Measurements from ENCODE around the gene MTA1. TPM values are rescaled to one million over a fixed set of nuclear protein-coding genes. Genes with fewer than 3 reads are reported as not detected.

Gene MTA1
- total and polyA plus RNA-seq, 2 experiments from 2014 or later: 110 to 208 TPM

DNA sequence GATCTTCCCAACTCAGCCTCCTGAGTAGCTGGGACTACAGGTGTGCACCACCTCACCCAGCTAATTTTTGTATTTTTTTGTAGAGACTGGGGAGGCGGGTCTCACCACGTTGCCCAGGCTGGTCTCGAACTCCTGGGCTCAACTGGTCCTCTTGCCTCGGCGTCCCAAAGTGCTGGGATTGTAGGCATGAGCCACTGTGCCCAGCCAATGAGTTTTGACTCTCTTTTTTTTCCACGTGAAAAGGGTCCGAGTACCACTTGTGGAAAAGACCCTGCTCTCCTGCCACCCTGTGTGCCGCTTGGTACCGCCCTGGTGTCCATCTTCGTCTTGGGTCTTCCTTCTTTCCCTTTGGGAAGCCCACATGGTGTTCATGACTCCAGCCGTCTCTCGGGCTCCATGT lies 89.0 kb downstream of the MTA1 start:
- Histone ChIP-seq H3K27ac (no peak overlapping the region), H3K4me3 (no peak overlapping the region), H3K27me3 (no peaks in the 10 kb centered on the region), H3K36me3 (no peaks in the 10 kb centered on the region), H3K9me3 (ENCODE audit: low read depth) (no peaks in the 10 kb centered on the region), H3K4me1 (ENCODE audit: low read depth) (no peaks in the 10 kb centered on the region)
- TF ChIP-seq, protein P1, sequence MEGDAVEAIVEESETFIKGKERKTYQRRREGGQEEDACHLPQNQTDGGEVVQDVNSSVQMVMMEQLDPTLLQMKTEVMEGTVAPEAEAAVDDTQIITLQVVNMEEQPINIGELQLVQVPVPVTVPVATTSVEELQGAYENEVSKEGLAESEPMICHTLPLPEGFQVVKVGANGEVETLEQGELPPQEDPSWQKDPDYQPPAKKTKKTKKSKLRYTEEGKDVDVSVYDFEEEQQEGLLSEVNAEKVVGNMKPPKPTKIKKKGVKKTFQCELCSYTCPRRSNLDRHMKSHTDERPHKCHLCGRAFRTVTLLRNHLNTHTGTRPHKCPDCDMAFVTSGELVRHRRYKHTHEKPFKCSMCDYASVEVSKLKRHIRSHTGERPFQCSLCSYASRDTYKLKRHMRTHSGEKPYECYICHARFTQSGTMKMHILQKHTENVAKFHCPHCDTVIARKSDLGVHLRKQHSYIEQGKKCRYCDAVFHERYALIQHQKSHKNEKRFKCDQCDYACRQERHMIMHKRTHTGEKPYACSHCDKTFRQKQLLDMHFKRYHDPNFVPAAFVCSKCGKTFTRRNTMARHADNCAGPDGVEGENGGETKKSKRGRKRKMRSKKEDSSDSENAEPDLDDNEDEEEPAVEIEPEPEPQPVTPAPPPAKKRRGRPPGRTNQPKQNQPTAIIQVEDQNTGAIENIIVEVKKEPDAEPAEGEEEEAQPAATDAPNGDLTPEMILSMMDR (IDR thresholded peaks at IDR 0.05; ENCODE audit: low read depth, low read length): no peak
- no peak for DNase-seq (ENCODE audit: low read depth in 1 of 2, low spot score in 1 of 2)

DNA sequence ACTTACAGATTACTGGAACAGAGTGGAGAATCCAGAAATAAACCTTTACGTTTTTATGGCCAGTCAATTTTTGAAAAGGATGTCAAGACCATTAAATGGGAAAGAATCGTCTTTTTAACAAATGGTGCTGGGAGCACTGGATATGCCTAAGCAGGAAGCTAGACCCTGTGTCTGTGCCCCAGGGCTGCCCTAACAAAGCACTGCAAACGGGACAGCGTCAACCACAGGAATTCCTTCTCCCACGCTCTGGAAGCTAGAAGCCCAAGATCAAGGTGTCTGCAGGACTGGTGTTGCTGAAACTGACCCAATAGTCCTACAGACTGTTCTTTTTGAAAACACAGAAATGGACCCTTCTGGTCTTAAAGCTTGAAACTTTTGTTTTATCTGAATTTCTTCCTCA lies 97.5 kb downstream of the MTA1 start:
- Histone ChIP-seq H3K36me3 (no peaks in the 10 kb centered on the region), H3K4me3 (no peak overlapping the region), H3K27me3 (no peaks in the 10 kb centered on the region), H3K9me3 (ENCODE audit: low read depth) (no peaks in the 10 kb centered on the region), H3K27ac (no peak overlapping the region), H3K4me1 (ENCODE audit: low read depth) (no peaks in the 10 kb centered on the region)
- no peak for DNase-seq (ENCODE audit: low read depth in 1 of 2, low spot score in 1 of 2)
- TF ChIP-seq, protein P1 (IDR thresholded peaks at IDR 0.05; ENCODE audit: low read depth, low read length): no peak

DNA sequence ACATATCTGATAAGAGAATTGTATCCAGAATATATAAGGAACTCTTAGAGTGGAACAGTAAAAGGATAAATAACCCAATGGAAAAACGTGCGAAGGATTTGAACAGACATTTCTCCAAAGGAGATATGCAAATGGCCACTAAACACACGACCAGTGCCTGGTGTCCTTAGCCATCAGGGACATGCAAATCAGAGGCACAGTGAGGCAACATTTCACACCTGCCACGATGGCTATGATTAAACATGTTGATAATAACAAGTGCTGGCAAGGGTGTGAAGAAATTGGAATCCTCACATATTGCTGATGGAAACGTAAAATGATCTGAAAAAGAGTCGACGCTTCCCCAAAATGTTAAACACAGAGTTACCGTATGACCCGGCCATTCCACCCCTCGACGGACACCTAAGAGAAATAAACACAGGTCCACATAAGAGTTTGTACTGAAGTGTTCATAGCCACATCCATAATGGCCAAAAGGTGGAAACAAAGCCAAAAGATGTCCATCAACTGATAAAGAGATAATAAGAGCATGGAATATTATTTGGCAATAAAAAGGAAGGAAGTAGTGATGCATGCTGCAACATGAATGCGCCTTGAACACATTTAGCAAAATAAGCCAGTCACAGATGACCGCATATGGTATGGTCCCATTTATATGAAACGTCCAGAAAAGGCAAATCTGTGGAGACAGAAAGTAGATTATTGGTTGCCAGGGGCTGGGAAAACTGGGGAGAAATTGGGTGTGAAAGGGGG lies 100.5 kb downstream of the MTA1 start:
- TF ChIP-seq, protein P1 (IDR thresholded peaks at IDR 0.05; ENCODE audit: low read depth, low read length): no peak
- no peak overlapping the region for H3K27ac ChIP-seq

More for the DNA sequence above, 100.5 kb downstream of the MTA1 start:
- no peak for DNase-seq (ENCODE audit: low read depth in 1 of 2, low spot score in 1 of 2)
- Histone ChIP-seq H3K36me3 (no peaks in the 10 kb centered on the region), H3K9me3 (ENCODE audit: low read depth) (no peaks in the 10 kb centered on the region), H3K4me1 (ENCODE audit: low read depth) (no peaks in the 10 kb centered on the region), H3K4me3 (no peak overlapping the region), H3K27me3 (no peaks in the 10 kb centered on the region)

Other genes with a start within 250 kb of the MTA1 start
- 33.2 and 41.3 TPM in 2 replicates for gene NUDT14, start 238.5 kb upstream of the MTA1 start, total RNA-seq
- 64.3 and 74.4 TPM in 2 replicates for gene NUDT14, start 238.5 kb upstream of the MTA1 start, polyA plus RNA-seq
- gene BTBD6, start 171.3 kb upstream of the MTA1 start, total RNA-seq: 19.2 and 20.9 TPM in 2 replicates
- 14.4 and 20.3 TPM in 2 replicates for gene BTBD6, start 171.3 kb upstream of the MTA1 start, polyA plus RNA-seq
- 43.9 and 82.2 TPM in 2 replicates for gene BRF1, start 118.8 kb upstream of the MTA1 start, total RNA-seq
- gene BRF1, start 118.8 kb upstream of the MTA1 start, polyA plus RNA-seq: 22.2 and 26.6 TPM in 2 replicates
- gene PACS2, start 105.1 kb upstream of the MTA1 start, total RNA-seq: 96.3 and 144 TPM in 2 replicates
- 66.1 and 79.1 TPM in 2 replicates for gene PACS2, start 105.1 kb upstream of the MTA1 start, polyA plus RNA-seq
- 2.5 and 3.7 TPM in 2 replicates for gene TEX22, start 21.3 kb upstream of the MTA1 start, total RNA-seq
- gene TEX22, start 21.3 kb upstream of the MTA1 start, polyA plus RNA-seq: 3.0 and 4.1 TPM in 2 replicates
- gene CRIP2, start 55.0 kb downstream of the MTA1 start, total RNA-seq: 804 and 1,173 TPM in 2 replicates
- gene CRIP2, start 55.0 kb downstream of the MTA1 start, polyA plus RNA-seq: 1,364 and 1,845 TPM in 2 replicates
- gene CRIP1, start 67.1 kb downstream of the MTA1 start, total RNA-seq: 46.9 and 51.1 TPM in 2 replicates
- gene CRIP1, start 67.1 kb downstream of the MTA1 start, polyA plus RNA-seq: 196 and 203 TPM in 2 replicates
- 32.0 and 33.0 TPM in 2 replicates for gene TEDC1, start 71.4 kb downstream of the MTA1 start, total RNA-seq
- gene TEDC1, start 71.4 kb downstream of the MTA1 start, polyA plus RNA-seq: 27.4 and 27.6 TPM in 2 replicates
- 6.8 and 8.8 TPM in 2 replicates for gene TMEM121, start 106.8 kb downstream of the MTA1 start, total RNA-seq
- gene TMEM121, start 106.8 kb downstream of the MTA1 start, polyA plus RNA-seq: 4.4 and 6.4 TPM in 2 replicates

Measured in cardiac muscle cell (in vitro differentiated cells and primary cell).